ENCODE data around the gene XIRP1. TPM values are rescaled to one million over a fixed set of nuclear protein-coding genes. Genes with fewer than 3 reads are reported as not detected.

XIRP1 gene
- total RNA-seq, 1 experiment from 2014 or later, result not detected

GRCh38 chr3:39166932-39167532 is 25.4 kb downstream of the XIRP1 start:
- DNase-seq (ENCODE audit: low read depth, low spot score) (no peak), ATAC-seq (0 out of 2 replicates have a peak, but pooled peaks have one; percentile 9)
- Histone ChIP-seq H4K20me1 (ENCODE audit: insufficient read depth) (no peaks in the 10 kb centered on the region), H3K27me3 (ENCODE audit: insufficient read depth, low read length) (no peaks in the 10 kb centered on the region), H3K4me1 (ENCODE audit: control insufficient read depth in 1 of 2, insufficient read depth in 2 of 2, low read length in 2 of 2) (peaks cover 4 to 15% of the 10 kb centered on the region in 2 experiments; a peak in 3 of 4 replicates), H3K79me2 (ENCODE audit: insufficient read depth, low read length) (no peaks in the 10 kb centered on the region), H3K4me2 (ENCODE audit: low read length) (no peak overlapping the region), H3K27ac (ENCODE audit: low read depth, low read length) (no peak overlapping the region), H3K9me2 (ENCODE audit: insufficient read depth) (no peaks in the 10 kb centered on the region), H2AFZ (ENCODE audit: low read depth, low read length, poor library complexity, severe bottlenecking) (no peak overlapping the region), H3K4me3 (replicated peaks in 1 of 2; ENCODE audit: low read depth in 1 of 2, low read length in 2 of 2) (no peak overlapping the region), H3K36me3 (ENCODE audit: control insufficient read depth in 1 of 2, insufficient read depth in 2 of 2, low read length in 2 of 2) (no peaks in the 10 kb centered on the region), H3K9ac (ENCODE audit: low read length) (no peak overlapping the region), H3K9me3 (ENCODE audit: control insufficient read depth in 1 of 2, insufficient read depth in 1 of 2, low read depth in 1 of 2, low read length in 2 of 2) (no peaks in the 10 kb centered on the region)
- no TSS peak for BruUV-seq (replicated peaks)
- RAD21 ChIA-PET (ENCODE audit: low non-redundant PET in 1 of 2, low total read pairs in 2 of 2, uncharacterized antibody in 2 of 2, unreplicated experiment in 2 of 2), result no interaction called here
- CTCF ChIA-PET, result interaction anchor here (1.3 kb wide), 1 partner anchor 121 kb away, joined by 3 read pairs; no protein-coding TSS in a partner anchor
- intact Hi-C loops (cut with micrococcal nuclease), result no loop called here
- POLR2A ChIA-PET, result interaction anchor here (1.2 kb wide), 1 partner anchor 11 kb away, joined by 4 read pairs; no protein-coding TSS in a partner anchor
- TF ChIP-seq ATF3 (IDR thresholded peaks at IDR 0.05) (no peak), CEBPB (IDR thresholded peaks at IDR 0.05; ENCODE audit: low read depth) (peak; percentile 81)
- TF ChIP-seq, protein P1, sequence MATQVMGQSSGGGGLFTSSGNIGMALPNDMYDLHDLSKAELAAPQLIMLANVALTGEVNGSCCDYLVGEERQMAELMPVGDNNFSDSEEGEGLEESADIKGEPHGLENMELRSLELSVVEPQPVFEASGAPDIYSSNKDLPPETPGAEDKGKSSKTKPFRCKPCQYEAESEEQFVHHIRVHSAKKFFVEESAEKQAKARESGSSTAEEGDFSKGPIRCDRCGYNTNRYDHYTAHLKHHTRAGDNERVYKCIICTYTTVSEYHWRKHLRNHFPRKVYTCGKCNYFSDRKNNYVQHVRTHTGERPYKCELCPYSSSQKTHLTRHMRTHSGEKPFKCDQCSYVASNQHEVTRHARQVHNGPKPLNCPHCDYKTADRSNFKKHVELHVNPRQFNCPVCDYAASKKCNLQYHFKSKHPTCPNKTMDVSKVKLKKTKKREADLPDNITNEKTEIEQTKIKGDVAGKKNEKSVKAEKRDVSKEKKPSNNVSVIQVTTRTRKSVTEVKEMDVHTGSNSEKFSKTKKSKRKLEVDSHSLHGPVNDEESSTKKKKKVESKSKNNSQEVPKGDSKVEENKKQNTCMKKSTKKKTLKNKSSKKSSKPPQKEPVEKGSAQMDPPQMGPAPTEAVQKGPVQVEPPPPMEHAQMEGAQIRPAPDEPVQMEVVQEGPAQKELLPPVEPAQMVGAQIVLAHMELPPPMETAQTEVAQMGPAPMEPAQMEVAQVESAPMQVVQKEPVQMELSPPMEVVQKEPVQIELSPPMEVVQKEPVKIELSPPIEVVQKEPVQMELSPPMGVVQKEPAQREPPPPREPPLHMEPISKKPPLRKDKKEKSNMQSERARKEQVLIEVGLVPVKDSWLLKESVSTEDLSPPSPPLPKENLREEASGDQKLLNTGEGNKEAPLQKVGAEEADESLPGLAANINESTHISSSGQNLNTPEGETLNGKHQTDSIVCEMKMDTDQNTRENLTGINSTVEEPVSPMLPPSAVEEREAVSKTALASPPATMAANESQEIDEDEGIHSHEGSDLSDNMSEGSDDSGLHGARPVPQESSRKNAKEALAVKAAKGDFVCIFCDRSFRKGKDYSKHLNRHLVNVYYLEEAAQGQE (IDR thresholded peaks at IDR 0.05; ENCODE audit: low read depth), result no peak

Data from HCT116 (cell line).